A549 treated with AZD9567 at 1 μM for 4 hours (cell line): ENCODE data around the gene BLOC1S2. TPM values are rescaled to one million over a fixed set of nuclear protein-coding genes. Genes with fewer than 3 reads are reported as not detected.

ENCODE experiments used
- total RNA-seq: library from RNA; stranded (reverse); fragments of 200-300 nt; extraction: Qiagen RNA extraction; gene quantifications from 5 replicates; pipeline ENCODE4 v1.2.3, GENCODE V29; 2022; ENCODE audit not compliant: insufficient read depth

The BLOC1S2 gene
- total RNA-seq: 96.0 to 106 TPM (median 101 TPM) in 5 replicates

GRCh38 chr10:100286051-100287033 is at the start of gene BLOC1S2:
TSS of gene BLOC1S2 (minus strand) at chr10:100286680. CDS start at chr10:100286659, 21 bp downstream.

GRCh38 chr10:100330079-100330478 is 43.6 kb upstream of the BLOC1S2 start, which contains the start of gene PKD2L1:
TSS of gene PKD2L1 (minus strand) at chr10:100330228. CDS start at chr10:100330103, 125 bp downstream.

GRCh38 chr10:100267239-100268104 is 19.0 kb downstream of the BLOC1S2 start, which contains the start of gene CWF19L1:
TSS of gene CWF19L1 (minus strand) at chr10:100267638. CDS start at chr10:100267593, 45 bp downstream.

Other genes starting within 250 kb of the BLOC1S2 start
- gene CPN1, start 204.8 kb downstream of the BLOC1S2 start, total RNA-seq: 0.12 to 0.31 TPM (median 0.27 TPM) in 4 of 5 replicates, not detected in the other
- gene ERLIN1, start 100.7 kb downstream of the BLOC1S2 start, total RNA-seq: 45.9 to 62.8 TPM (median 53.7 TPM) in 5 replicates
- gene CHUK, start 57.1 kb downstream of the BLOC1S2 start, total RNA-seq: 19.8 to 34.2 TPM (median 23.7 TPM) in 5 replicates
- 19.3 to 21.1 TPM (median 20.0 TPM) in 5 replicates for gene CWF19L1, start 19.0 kb downstream of the BLOC1S2 start, total RNA-seq
- gene PKD2L1, start 43.5 kb upstream of the BLOC1S2 start, total RNA-seq: 0.03 to 0.59 TPM (median 0.05 TPM) in 4 of 5 replicates, not detected in the other
- 140 to 192 TPM (median 164 TPM) in 5 replicates for gene SCD, start 60.6 kb upstream of the BLOC1S2 start, total RNA-seq
- not detected in 5 replicates for gene WNT8B, start 176.3 kb upstream of the BLOC1S2 start, total RNA-seq
- gene SEC31B, start 233.2 kb upstream of the BLOC1S2 start, total RNA-seq: 2.1 to 4.3 TPM (median 2.8 TPM) in 5 replicates
- 276 to 291 TPM (median 283 TPM) in 5 replicates for gene NDUFB8, start 243.2 kb upstream of the BLOC1S2 start, total RNA-seq
- gene HIF1AN, start 249.3 kb upstream of the BLOC1S2 start, total RNA-seq: 14.1 to 19.6 TPM (median 18.1 TPM) in 5 replicates